GM23248 (cell line): ENCODE measurements around the gene WFDC12.

Experiments used
- EZH2 ChIP-seq: fragments of 200-600 bp; sonication (generic); IDR thresholded peaks from 2 replicates; pipeline ENCODE4 v1.6.1; 2018; ENCODE audit warnings: antibody characterized with exemption, mild to moderate bottlenecking; ENCODE audit not compliant: insufficient read depth, poor library complexity, severe bottlenecking
- EZH2phosphoT487 ChIP-seq: fragments of 200-600 bp; sonication (generic); IDR thresholded peaks from 2 replicates; pipeline ENCODE4 v1.6.1; 2018; ENCODE audit warnings: antibody characterized with exemption, moderate library complexity, mild to moderate bottlenecking, low read depth; ENCODE audit not compliant: insufficient read depth

DNA sequence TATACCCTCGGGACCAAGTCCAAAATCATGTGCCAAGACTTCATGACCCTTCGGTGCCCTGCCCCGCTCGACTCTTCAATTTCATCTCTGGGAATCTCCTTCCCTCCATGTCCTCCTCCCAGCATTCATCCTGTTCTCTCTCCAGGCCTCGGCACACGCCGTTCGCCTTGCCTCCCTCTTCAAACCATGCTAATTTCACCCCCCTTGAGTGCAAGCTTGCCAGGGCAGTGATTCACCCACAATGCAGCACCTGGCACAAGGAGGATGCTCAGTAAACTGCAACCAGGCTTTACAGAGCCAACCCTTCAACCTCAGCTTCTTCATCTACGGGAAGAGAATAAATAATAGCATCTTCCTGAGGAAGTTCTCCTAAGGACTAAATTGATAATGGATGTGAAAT lies 27.5 kb downstream of the WFDC12 start:
- TF ChIP-seq EZH2phosphoT487 (no peak), EZH2 (no peak)
